SU-DHL-6 (cell line): Measurements from ENCODE around the gene MROH2A.
"Not testable (repeated sequence)": the region's sequence is repeated elsewhere in the genome, so short reads cannot be mapped to it uniquely, and the experiment has no call there.

ENCODE experiments used
- H2AFZ ChIP-seq: fragments of 200-600 bp; sonication (generic); 2 replicates; pipeline ENCODE4 v1.6.1; 2014; ENCODE audit warnings: low read depth, mild to moderate bottlenecking, moderate library complexity, mixed read lengths, antibody characterized with exemption, low read length; ENCODE audit not compliant: severe bottlenecking
- H3F3A ChIP-seq: fragments of 200-600 bp; shearing (Covaris generic); 2 replicates; pipeline ENCODE4 v1.6.0; 2016; ENCODE audit warnings: antibody characterized with exemption, mild to moderate bottlenecking; ENCODE audit not compliant: insufficient read depth
- H3K27ac ChIP-seq: fragments of 200-600 bp; sonication (generic); 2 replicates; pipeline ENCODE4 v1.5.1; 2016; ENCODE audit warnings: low read depth, mild to moderate bottlenecking, low read length, moderate library complexity, mixed read lengths
- H3K27me3 ChIP-seq: fragments of 200-600 bp; sonication (generic), shearing (Covaris generic); 2 replicates; pipeline ENCODE4 v1.6.0; 2014; ENCODE audit warnings: mild to moderate bottlenecking, low read length
- H3K36me3 ChIP-seq: fragments of 200-600 bp; sonication (generic); 2 replicates; pipeline ENCODE4 v1.6.1; 2014; ENCODE audit warnings: mild to moderate bottlenecking, low read length, mixed read lengths
- H3K4me2 ChIP-seq: fragments of 300-600, 200-600 bp; shearing (Covaris generic), sonication (generic); 2 replicates; pipeline ENCODE4 v1.6.0; 2014; ENCODE audit warnings: low read length, low read depth, mild to moderate bottlenecking; ENCODE audit not compliant: poor library complexity, severe bottlenecking
- H3K4me3 ChIP-seq: fragments of 200-600 bp; sonication (generic); 2 replicates; pipeline ENCODE4 v1.5.1; 2014; ENCODE audit warnings: antibody characterized with exemption, low read length, mild to moderate bottlenecking, mixed read lengths; ENCODE audit not compliant: insufficient read depth, poor library complexity, severe bottlenecking
- H3K79me2 ChIP-seq: fragments of 200-600 bp; sonication (generic); 2 replicates; pipeline ENCODE4 v1.6.1; 2014; ENCODE audit warnings: mild to moderate bottlenecking, low read length, moderate library complexity; ENCODE audit not compliant: insufficient read depth
- H3K9ac ChIP-seq: fragments of 200-600 bp; sonication (generic); 2 replicates; pipeline ENCODE4 v1.7.0; 2014; ENCODE audit warnings: mild to moderate bottlenecking, low read length
- H3K9me2 ChIP-seq: fragments of 200-600 bp; sonication (generic); replicated peaks from 2 replicates; pipeline ENCODE4 v1.6.1; 2014; ENCODE audit warnings: low read length; ENCODE audit not compliant: insufficient read depth
- H3K9me3 ChIP-seq: fragments of 200-600 bp; sonication (generic); 2 replicates; pipeline ENCODE4 v1.6.1; 2014; ENCODE audit warnings: low read length, mixed read lengths; ENCODE audit not compliant: insufficient read depth
- H4K20me1 ChIP-seq: fragments of 200-600 bp; sonication (generic); 2 replicates; pipeline ENCODE4 v1.6.1; 2014; ENCODE audit warnings: low read depth, mild to moderate bottlenecking, antibody characterized with exemption, low read length, moderate library complexity, mixed read lengths
- EZH2phosphoT487 ChIP-seq: fragments of 200-600 bp; sonication (generic), shearing (Covaris generic); conservative IDR thresholded peaks from 2 replicates; pipeline ENCODE4 v1.6.1; 2018; ENCODE audit warnings: mild to moderate bottlenecking, antibody characterized with exemption, low read length, moderate library complexity, mixed read lengths
- TF ChIP-seq, protein P1 (sequence below): fragments of 200-600 bp; sonication (generic); IDR thresholded peaks from one replicate; pipeline ENCODE4 v1.5.1; 2017; ENCODE audit warnings: antibody characterized with exemption, mild to moderate bottlenecking, low read length, moderate library complexity; ENCODE audit not compliant: insufficient read depth, poor library complexity, severe bottlenecking

MROH2A gene, protein sequence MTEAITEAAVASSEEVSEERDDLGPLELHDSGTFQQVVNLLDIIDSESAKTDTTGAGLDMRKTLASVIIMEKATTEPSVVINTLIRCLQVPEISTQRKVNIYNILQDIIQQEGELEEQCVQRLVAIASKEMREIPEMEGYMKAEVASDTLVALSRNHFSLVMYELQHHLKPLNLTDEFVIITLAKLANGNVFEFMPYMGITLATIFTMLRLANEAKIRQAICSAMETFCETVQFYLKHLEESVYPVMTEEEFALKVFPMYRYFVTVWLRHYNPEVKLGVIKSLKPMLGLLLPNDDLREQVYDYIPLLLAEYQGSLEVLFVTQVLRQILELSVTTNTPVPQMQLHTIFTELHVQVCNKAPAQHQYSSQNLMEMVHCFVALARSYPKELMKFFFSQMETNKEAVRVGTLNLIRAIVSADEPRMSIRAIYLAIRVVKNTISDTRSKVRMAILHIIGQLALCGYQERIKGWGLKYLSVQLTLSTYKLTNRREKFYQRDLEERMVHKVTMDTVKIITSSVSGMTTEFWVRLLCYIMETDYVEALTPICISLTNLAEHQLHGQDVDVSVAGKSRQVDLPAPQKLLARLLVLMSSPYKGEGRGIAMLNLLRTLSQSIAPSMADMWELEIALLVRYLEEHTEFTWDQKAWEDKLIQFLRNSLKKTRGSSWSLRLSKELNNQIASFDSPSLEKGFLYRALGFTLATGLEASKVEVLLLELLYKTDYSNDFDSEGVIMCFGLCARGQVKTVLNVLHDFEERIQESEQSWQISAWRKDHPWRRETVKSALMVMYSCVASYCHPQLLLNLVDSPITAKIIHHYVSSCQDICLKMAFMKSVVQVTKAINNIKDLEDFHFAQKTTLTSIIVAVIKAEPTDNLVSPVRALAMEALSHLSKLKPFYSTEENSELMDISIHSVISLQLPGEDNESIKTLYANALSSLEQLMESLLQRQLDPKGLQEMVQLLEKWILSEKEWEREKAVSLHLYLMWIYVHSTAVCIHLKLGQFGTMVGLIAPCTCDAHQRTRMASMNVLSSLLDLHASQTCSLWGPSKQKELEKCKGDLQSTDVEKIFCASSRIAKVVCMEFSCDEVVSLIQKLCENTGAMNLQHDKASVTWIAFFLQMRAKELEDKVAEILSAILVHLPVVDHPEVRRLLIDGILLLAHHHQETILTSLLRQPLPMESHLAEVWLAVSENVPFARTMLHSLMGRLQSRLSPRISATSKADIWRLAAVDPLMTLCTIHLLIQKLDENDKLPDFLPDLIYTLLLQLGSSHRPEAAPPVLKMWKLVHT (N-terminal part only)

DNA sequence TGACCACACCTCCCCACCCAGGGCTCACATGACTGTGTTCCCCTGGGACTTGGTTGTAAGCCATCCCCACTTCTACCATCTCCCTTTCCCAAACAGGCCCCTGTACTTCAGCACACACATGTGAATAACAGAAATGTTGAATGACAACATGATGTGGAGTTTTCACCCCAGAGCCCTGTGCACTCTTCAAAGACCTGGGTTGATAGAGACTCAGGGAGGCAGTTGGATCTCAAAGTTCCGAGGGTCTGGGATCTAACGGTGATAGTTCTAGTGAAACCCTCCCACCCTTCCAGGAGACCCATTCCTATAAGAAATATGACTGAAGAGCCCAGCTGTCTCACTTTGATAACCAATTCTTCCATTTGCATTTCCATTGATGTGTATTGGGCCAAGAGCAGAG lies at the start of gene MROH2A:
Gene MROH2A (plus strand): TSS at position 301 of the 400 bp plus-strand sequence. CDS start 1,029 bp downstream, outside the sequence.
- H3K27ac ChIP-seq: no peak within 1 kb of the TSS
- H3K9me3 ChIP-seq: no peaks in the 10 kb centered on the region
- no peaks in the 10 kb centered on the region for H3F3A ChIP-seq
- no peaks in the 10 kb centered on the region for H4K20me1 ChIP-seq
- no peaks in the 10 kb centered on the region for H3K9me2 ChIP-seq
- H3K36me3 ChIP-seq: no peaks in the 10 kb centered on the region
- H3K4me2 ChIP-seq: no peak within 1 kb of the TSS
- H3K4me3 ChIP-seq: no peak within 1 kb of the TSS
- H3K79me2 ChIP-seq: no peaks in the 10 kb centered on the region
- TF ChIP-seq, protein P1, sequence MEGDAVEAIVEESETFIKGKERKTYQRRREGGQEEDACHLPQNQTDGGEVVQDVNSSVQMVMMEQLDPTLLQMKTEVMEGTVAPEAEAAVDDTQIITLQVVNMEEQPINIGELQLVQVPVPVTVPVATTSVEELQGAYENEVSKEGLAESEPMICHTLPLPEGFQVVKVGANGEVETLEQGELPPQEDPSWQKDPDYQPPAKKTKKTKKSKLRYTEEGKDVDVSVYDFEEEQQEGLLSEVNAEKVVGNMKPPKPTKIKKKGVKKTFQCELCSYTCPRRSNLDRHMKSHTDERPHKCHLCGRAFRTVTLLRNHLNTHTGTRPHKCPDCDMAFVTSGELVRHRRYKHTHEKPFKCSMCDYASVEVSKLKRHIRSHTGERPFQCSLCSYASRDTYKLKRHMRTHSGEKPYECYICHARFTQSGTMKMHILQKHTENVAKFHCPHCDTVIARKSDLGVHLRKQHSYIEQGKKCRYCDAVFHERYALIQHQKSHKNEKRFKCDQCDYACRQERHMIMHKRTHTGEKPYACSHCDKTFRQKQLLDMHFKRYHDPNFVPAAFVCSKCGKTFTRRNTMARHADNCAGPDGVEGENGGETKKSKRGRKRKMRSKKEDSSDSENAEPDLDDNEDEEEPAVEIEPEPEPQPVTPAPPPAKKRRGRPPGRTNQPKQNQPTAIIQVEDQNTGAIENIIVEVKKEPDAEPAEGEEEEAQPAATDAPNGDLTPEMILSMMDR: no peak
- TF ChIP-seq EZH2phosphoT487: no peak
- no peak within 1 kb of the TSS for H3K9ac ChIP-seq
- H3K27me3 ChIP-seq: no peaks in the 10 kb centered on the region
- H2AFZ ChIP-seq: no peak within 1 kb of the TSS

DNA sequence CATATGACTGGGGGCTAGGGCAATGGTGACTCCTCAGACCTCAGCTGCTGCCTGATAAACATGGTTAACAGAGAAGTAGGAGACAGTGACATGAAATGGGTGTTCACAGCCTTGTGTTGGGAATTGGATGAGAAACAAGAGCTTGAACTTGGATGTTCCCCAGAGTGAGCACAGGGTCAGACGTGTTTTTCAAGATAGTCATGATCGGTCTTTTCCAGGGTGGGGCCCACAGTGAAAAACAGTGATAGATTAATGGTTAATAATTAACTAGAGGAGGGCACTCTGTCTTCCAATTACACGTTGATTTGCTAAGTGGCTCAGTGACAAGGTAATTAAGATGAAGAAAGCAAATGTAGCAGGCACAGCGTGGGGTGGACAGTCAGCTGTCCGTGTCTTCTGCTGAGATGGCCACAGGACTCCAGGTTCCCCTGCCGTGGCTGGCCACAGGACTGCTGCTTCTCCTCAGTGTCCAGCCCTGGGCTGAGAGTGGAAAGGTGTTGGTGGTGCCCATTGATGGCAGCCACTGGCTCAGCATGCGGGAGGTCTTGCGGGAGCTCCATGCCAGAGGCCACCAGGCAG lies 49.3 kb upstream of the MROH2A start, which contains the start of gene UGT1A3:
Gene UGT1A3 (plus strand): TSS at position 320 of the 579 bp plus-strand sequence. CDS start 85 bp downstream, at position 405.
- H3K27me3 ChIP-seq: no peaks in the 10 kb centered on the region
- H3K36me3 ChIP-seq: no peaks in the 10 kb centered on the region
- no peak within 1 kb of the TSS for H3K27ac ChIP-seq
- no peaks in the 10 kb centered on the region for H3K79me2 ChIP-seq
- H3K4me2 ChIP-seq: no peak within 1 kb of the TSS
- H3K9me2 ChIP-seq: no peaks in the 10 kb centered on the region
- no peak within 1 kb of the TSS for H3K4me3 ChIP-seq
- TF ChIP-seq EZH2phosphoT487: no peak
- TF ChIP-seq, protein P1: no peak
- no peak within 1 kb of the TSS for H3K9ac ChIP-seq
- H3K9me3 ChIP-seq: no peaks in the 10 kb centered on the region
- no peaks in the 10 kb centered on the region for H3F3A ChIP-seq
- no peak within 1 kb of the TSS for H2AFZ ChIP-seq
- no peaks in the 10 kb centered on the region for H4K20me1 ChIP-seq

DNA sequence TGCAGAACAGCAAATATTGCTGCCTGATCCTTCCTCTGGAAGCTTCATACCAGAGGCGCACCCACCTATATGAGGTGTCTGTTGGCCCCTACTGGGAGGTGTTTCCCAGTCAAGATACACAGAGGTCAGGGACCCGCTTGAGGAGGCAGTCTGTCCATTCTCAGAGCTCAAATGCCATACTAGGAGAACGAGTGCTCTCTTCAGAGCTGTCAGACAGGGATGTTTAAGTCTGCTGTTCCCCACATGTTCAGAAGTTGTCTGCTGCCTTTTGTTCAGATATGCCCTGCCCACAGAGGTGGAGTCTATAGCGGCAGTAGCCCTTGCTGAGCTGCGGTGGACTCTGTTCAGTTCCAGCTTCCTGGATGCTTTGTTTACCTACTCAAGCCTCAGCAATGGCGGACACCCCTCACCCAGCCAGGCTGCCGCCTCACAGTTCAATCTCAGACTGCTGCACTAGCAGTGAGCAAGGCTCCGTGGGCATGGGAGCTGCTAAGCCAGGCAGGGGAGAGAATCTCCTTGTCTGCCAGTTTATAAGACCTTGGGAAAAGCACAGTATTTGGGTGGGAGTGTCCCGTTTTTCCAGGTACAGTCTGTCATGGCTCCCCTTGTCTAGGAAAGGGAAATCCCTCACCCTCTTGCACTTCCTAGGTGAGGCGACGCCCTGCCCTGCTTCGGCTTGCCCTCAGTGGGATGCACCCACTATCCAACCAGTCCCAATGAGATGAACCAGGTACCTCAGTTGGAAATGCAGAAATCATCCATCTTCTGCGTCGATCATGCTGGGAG lies 41.1 kb upstream of the MROH2A start:
- not testable (repeated sequence) for H3K9me2 ChIP-seq, H3K4me3 ChIP-seq, H2AFZ ChIP-seq, H3K27ac ChIP-seq, H3F3A ChIP-seq, H3K27me3 ChIP-seq, H3K36me3 ChIP-seq, H3K9ac ChIP-seq, H3K4me2 ChIP-seq, H4K20me1 ChIP-seq, H3K79me2 ChIP-seq, H3K9me3 ChIP-seq
